Astrocyte (in vitro differentiated cells and primary cell): Measurements from ENCODE around the gene MICAL2.

Source experiments
- EZH2 ChIP-seq: IDR thresholded peaks from 2 replicates; pipeline ENCODE4 v1.6.1; 2012; ENCODE audit warnings: mild to moderate bottlenecking, low read length, inconsistent platforms; ENCODE audit not compliant: insufficient read depth
- TF ChIP-seq, protein P1 (sequence below): IDR thresholded peaks from 2 replicates; pipeline ENCODE4 v1.5.1; 2011; ENCODE audit warnings: low read depth, mild to moderate bottlenecking, inconsistent platforms, low read length, moderate library complexity; ENCODE audit not compliant: insufficient read depth

GRCh38 chr11:12276356-12276755, 166.0 kb downstream of the MICAL2 start:
- TF ChIP-seq, protein P1, sequence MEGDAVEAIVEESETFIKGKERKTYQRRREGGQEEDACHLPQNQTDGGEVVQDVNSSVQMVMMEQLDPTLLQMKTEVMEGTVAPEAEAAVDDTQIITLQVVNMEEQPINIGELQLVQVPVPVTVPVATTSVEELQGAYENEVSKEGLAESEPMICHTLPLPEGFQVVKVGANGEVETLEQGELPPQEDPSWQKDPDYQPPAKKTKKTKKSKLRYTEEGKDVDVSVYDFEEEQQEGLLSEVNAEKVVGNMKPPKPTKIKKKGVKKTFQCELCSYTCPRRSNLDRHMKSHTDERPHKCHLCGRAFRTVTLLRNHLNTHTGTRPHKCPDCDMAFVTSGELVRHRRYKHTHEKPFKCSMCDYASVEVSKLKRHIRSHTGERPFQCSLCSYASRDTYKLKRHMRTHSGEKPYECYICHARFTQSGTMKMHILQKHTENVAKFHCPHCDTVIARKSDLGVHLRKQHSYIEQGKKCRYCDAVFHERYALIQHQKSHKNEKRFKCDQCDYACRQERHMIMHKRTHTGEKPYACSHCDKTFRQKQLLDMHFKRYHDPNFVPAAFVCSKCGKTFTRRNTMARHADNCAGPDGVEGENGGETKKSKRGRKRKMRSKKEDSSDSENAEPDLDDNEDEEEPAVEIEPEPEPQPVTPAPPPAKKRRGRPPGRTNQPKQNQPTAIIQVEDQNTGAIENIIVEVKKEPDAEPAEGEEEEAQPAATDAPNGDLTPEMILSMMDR = no peak
- no peak for TF ChIP-seq EZH2
